HEK293T (cell line): Measurements from ENCODE around the gene NSG1.

Experiments used
- CTCF ChIA-PET: fragments of 350-600 bp; formaldehyde crosslinking; extraction: SDS; loops from one replicate; lab custom pipeline; 2021; ENCODE audit warnings: antibody characterized with exemption, inconsistent platforms; lab: Yijun Ruan, JAX
- POLR2A ChIA-PET: fragments of 350-600 bp; formaldehyde crosslinking; extraction: SDS; loops from one replicate; lab custom pipeline; 2020; ENCODE audit warnings: antibody characterized with exemption, inconsistent platforms; lab: Yijun Ruan, JAX
- DNase-seq: peaks from one replicate; pipeline ENCODE4 v3.0.0; 2012; ENCODE audit warnings: mixed read lengths; ENCODE audit errors: extremely low spot score
- ARNT ChIP-seq: fragments of 450-650 bp; IDR thresholded peaks from 2 replicates; pipeline ENCODE4 v1.6.1; 2017; ENCODE audit warnings: mild to moderate bottlenecking
- BHLHE40 ChIP-seq: fragments of 450-650 bp; IDR thresholded peaks from 2 replicates; pipeline ENCODE4 v1.6.1; 2016; ENCODE audit warnings: mild to moderate bottlenecking, moderate library complexity, borderline replicate concordance
- CTBP1 ChIP-seq: fragments of 450-650 bp; IDR thresholded peaks from 2 replicates; pipeline ENCODE4 v1.6.1; 2016; ENCODE audit warnings: borderline replicate concordance
- ELF4 ChIP-seq: fragments of 450-650 bp; IDR thresholded peaks from 2 replicates; pipeline ENCODE4 v1.6.1; 2017; ENCODE audit warnings: antibody characterized with exemption
- FOXA1 ChIP-seq: fragments of 450-650 bp; IDR thresholded peaks from 2 replicates; pipeline ENCODE4 v1.6.1; 2016; ENCODE audit warnings: mild to moderate bottlenecking
- FOXK2 ChIP-seq: fragments of 450-650 bp; IDR thresholded peaks from 2 replicates; pipeline ENCODE4 v1.6.1; 2016; ENCODE audit warnings: mild to moderate bottlenecking
- FOXM1 ChIP-seq: fragments of 450-650 bp; IDR thresholded peaks from 2 replicates; pipeline ENCODE4 v1.6.1; 2017; ENCODE audit warnings: mild to moderate bottlenecking, borderline replicate concordance
- HDGF ChIP-seq: fragments of 450-650 bp; IDR thresholded peaks from 2 replicates; pipeline ENCODE4 v1.6.1; 2017; ENCODE audit warnings: antibody characterized with exemption, borderline replicate concordance
- L3MBTL2 ChIP-seq: fragments of 450-650 bp; conservative IDR thresholded peaks from 2 replicates; pipeline ENCODE4 v1.6.1; 2016; ENCODE audit warnings: mild to moderate bottlenecking
- LEF1 ChIP-seq: fragments of 450-650 bp; IDR thresholded peaks from 2 replicates; pipeline ENCODE4 v1.6.1; 2017; ENCODE audit warnings: mild to moderate bottlenecking, borderline replicate concordance
- NFRKB ChIP-seq: fragments of 450-650 bp; IDR thresholded peaks from 2 replicates; pipeline ENCODE4 v1.6.1; 2016; ENCODE audit warnings: mild to moderate bottlenecking, moderate library complexity
- PKNOX1 ChIP-seq: fragments of 450-650 bp; IDR thresholded peaks from 2 replicates; pipeline ENCODE4 v1.6.1; 2016
- SP1 ChIP-seq: fragments of 450-650 bp; IDR thresholded peaks from 2 replicates; pipeline ENCODE4 v1.6.1; 2017
- SUZ12 ChIP-seq: fragments of 450-650 bp; IDR thresholded peaks from 2 replicates; pipeline ENCODE4 v1.6.1; 2016; ENCODE audit warnings: mild to moderate bottlenecking
- TARDBP ChIP-seq: fragments of 450-650 bp; IDR thresholded peaks from 2 replicates; pipeline ENCODE4 v1.6.1; 2016
- ZNF384 ChIP-seq: fragments of 450-650 bp; IDR thresholded peaks from 2 replicates; pipeline ENCODE4 v1.6.1; 2016

NSG1 gene

GRCh38 chr4:4405358-4405962 is 18.6 kb downstream of the NSG1 start:
- no peak for TF ChIP-seq L3MBTL2
- TF ChIP-seq NFRKB = no peak
- TF ChIP-seq FOXM1 = no peak
- no peak for TF ChIP-seq CTBP1
- TF ChIP-seq LEF1 = no peak
- no peak for TF ChIP-seq ARNT
- no peak for TF ChIP-seq TARDBP
- no peak for TF ChIP-seq FOXK2
- TF ChIP-seq HDGF = no peak
- TF ChIP-seq SUZ12 = no peak
- no peak for TF ChIP-seq ZNF384
- no peak for TF ChIP-seq PKNOX1
- TF ChIP-seq FOXA1 = no peak
- no peak for TF ChIP-seq BHLHE40
- TF ChIP-seq ELF4 = no peak
- POLR2A ChIA-PET = no interaction called here
- CTCF ChIA-PET = no interaction called here
- DNase-seq = no peak

GRCh38 chr4:4406455-4407298 is 19.8 kb downstream of the NSG1 start:
- DNase-seq = no peak
- CTCF ChIA-PET = interaction anchor here (1.5 kb wide), 1 partner anchor 24 kb away, joined by 4 read pairs; no protein-coding TSS in a partner anchor
- TF ChIP-seq PKNOX1 (no peak), BHLHE40 (no peak), FOXA1 (no peak), TARDBP (no peak), CTBP1 (no peak)
- POLR2A ChIA-PET = no interaction called here

GRCh38 chr4:4407299-4408131 is 20.6 kb downstream of the NSG1 start:
- TF ChIP-seq FOXM1 (no peak), L3MBTL2 (no peak), ARNT (no peak), CTBP1 (no peak), SP1 (no peak), TARDBP (no peak), ELF4 (no peak), BHLHE40 (no peak), FOXA1 (no peak), ZNF384 (no peak), SUZ12 (no peak), PKNOX1 (no peak), LEF1 (no peak), HDGF (no peak), FOXK2 (no peak), NFRKB (no peak)
- POLR2A ChIA-PET = interaction anchor here (0.7 kb wide), 1 partner anchor 9 kb away, joined by 3 read pairs; no protein-coding TSS in a partner anchor
- CTCF ChIA-PET = interaction anchor here (1.5 kb wide), 1 partner anchor 23 kb away, joined by 4 read pairs; no protein-coding TSS in a partner anchor
- no peak for DNase-seq

GRCh38 chr4:4408132-4408523 is 21.2 kb downstream of the NSG1 start:
- POLR2A ChIA-PET = interaction anchor here (0.7 kb wide), 1 partner anchor 9 kb away, joined by 3 read pairs; no protein-coding TSS in a partner anchor
- DNase-seq = no peak
- CTCF ChIA-PET = interaction anchor here (1.5 kb wide), 1 partner anchor 23 kb away, joined by 4 read pairs; no protein-coding TSS in a partner anchor
- TF ChIP-seq ARNT (no peak), TARDBP (no peak), PKNOX1 (no peak), SUZ12 (no peak), HDGF (no peak), FOXA1 (no peak), LEF1 (no peak), CTBP1 (no peak), FOXM1 (no peak)
